Measurements from ENCODE around the gene ITGB3.
A peak's percentile ranks its signal among the peaks of the same experiment; 100 is the strongest.

The ITGB3 gene

DNA sequence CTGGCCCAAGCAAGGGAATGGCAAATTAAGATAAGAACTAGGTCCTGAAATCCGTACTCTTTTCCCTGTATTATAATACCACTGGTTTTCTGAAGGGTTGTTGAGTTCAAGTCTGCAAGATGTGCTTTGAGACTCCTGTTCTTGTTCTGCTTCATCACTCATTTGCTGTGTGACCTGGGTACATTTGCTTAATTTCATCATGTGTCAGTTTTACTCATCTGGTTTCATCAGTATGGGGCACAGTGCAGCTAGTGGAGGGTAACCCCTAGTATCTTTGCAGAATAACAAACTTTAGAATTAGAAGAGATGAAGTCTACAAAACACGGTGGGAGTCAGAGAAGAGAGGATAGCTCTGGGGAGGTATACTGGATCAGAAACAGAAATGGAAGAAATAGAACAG is 48.2 kb downstream of the ITGB3 start:
- H3K4me3 ChIP-seq (ENCODE audit: low read depth, low read length), result no peak overlapping the region
- no peak for DNase-seq (ENCODE audit: low read depth)
- TF ChIP-seq, protein P1, sequence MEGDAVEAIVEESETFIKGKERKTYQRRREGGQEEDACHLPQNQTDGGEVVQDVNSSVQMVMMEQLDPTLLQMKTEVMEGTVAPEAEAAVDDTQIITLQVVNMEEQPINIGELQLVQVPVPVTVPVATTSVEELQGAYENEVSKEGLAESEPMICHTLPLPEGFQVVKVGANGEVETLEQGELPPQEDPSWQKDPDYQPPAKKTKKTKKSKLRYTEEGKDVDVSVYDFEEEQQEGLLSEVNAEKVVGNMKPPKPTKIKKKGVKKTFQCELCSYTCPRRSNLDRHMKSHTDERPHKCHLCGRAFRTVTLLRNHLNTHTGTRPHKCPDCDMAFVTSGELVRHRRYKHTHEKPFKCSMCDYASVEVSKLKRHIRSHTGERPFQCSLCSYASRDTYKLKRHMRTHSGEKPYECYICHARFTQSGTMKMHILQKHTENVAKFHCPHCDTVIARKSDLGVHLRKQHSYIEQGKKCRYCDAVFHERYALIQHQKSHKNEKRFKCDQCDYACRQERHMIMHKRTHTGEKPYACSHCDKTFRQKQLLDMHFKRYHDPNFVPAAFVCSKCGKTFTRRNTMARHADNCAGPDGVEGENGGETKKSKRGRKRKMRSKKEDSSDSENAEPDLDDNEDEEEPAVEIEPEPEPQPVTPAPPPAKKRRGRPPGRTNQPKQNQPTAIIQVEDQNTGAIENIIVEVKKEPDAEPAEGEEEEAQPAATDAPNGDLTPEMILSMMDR (IDR thresholded peaks at IDR 0.05; ENCODE audit: control insufficient read depth, extremely low read depth, insufficient read depth), result no peak

DNA sequence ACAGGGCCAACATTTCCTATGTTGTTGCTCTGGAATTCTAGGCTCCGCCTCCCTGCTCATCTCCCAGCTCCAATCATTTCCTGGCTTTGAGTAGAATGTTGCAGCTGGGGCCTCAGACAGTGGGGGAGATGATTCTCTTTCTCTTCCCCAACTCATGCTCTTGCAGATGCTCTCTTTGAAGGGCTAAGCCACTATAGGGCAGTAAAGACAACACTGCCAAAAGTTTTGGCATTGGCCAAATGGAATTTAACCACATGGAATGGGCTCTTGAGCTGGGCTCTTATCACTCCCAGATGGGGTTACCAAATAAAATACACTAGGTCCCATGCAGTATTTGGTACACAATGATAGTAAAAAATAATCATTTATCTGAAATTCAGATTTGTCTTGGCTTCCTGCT is 50.6 kb downstream of the ITGB3 start:
- TF ChIP-seq, protein P1 (IDR thresholded peaks at IDR 0.05; ENCODE audit: control insufficient read depth, extremely low read depth, insufficient read depth), result no peak
- H3K4me3 ChIP-seq (ENCODE audit: low read depth, low read length), result no peak overlapping the region
- DNase-seq (ENCODE audit: low read depth), result no peak

DNA sequence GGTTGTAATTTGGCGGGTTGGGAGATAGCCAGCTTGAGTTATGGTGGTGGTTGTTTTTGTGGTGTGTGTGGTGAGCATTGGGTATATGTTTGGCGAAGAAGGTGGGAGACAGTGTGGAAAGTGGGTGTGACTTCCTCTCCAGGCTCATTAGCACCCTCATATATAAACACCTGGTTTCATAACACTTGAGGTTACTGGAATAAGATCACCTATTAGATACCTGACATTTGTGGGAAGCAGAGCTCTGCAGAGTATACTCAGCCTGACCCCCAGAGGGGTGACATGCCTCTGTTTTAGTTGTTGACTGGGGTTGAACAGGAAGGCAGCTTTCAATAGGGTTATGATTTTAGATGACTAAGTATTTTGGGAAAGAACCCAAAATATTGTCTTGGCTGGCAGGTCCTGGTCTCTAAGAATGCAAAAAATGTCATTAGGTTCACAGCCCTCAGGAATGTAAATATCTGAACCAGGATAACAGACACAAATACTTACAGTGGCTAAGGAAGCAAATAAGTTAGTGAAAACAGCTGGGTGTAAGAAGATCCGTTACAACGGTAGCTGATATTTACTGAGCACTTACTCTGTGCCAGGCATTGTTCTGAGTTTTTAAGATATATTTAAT is 51.8 kb downstream of the ITGB3 start:
- DNase-seq (ENCODE audit: low read depth), result no peak
- H3K4me3 ChIP-seq (ENCODE audit: low read depth, low read length), result no peak overlapping the region
- TF ChIP-seq, protein P1 (IDR thresholded peaks at IDR 0.05; ENCODE audit: control insufficient read depth, extremely low read depth, insufficient read depth), result no peak

DNA sequence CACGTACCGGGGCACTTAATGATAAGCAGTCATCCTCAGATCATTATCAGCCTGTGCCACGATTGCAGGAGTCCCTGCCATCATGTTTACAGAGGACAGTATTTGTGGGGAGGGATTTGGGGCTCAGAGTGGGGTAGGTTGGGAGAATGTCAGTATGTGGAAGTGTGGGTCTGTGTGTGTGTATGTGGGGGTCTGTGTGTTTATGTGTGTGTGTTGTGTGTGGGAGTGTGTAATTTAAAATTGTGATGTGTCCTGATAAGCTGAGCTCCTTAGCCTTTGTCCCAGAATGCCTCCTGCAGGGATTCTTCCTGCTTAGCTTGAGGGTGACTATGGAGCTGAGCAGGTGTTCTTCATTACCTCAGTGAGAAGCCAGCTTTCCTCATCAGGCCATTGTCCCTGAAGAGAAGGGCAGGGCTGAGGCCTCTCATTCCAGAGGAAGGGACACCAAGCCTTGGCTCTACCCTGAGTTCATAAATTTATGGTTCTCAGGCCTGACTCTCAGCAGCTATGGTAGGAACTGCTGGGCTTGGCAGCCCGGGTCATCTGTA is 56.6 kb downstream of the ITGB3 start:
- DNase-seq (ENCODE audit: low read depth), result no peak
- no peak overlapping the region for H3K4me3 ChIP-seq (ENCODE audit: low read depth, low read length)
- TF ChIP-seq, protein P1 (IDR thresholded peaks at IDR 0.05; ENCODE audit: control insufficient read depth, extremely low read depth, insufficient read depth), result no peak

DNA sequence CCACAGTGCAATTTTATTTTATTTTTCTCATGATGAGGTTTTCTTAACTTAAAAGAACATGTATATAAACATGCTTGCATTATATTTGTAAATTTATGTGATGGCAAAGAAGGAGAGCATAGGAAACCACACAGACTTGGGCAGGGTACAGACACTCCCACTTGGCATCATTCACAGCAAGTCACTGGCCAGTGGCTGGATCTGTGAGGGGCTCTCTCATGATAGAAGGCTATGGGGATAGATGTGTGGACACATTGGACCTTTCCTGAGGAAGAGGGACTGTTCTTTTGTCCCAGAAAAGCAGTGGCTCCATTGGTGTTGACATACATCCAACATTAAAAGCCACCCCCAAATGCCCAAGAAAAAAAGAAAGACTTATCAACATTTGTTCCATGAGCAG is 57.8 kb downstream of the ITGB3 start:
- no peak for DNase-seq (ENCODE audit: low read depth)
- H3K4me3 ChIP-seq (ENCODE audit: low read depth, low read length), result no peak overlapping the region
- TF ChIP-seq, protein P1 (IDR thresholded peaks at IDR 0.05; ENCODE audit: control insufficient read depth, extremely low read depth, insufficient read depth), result no peak

DNA sequence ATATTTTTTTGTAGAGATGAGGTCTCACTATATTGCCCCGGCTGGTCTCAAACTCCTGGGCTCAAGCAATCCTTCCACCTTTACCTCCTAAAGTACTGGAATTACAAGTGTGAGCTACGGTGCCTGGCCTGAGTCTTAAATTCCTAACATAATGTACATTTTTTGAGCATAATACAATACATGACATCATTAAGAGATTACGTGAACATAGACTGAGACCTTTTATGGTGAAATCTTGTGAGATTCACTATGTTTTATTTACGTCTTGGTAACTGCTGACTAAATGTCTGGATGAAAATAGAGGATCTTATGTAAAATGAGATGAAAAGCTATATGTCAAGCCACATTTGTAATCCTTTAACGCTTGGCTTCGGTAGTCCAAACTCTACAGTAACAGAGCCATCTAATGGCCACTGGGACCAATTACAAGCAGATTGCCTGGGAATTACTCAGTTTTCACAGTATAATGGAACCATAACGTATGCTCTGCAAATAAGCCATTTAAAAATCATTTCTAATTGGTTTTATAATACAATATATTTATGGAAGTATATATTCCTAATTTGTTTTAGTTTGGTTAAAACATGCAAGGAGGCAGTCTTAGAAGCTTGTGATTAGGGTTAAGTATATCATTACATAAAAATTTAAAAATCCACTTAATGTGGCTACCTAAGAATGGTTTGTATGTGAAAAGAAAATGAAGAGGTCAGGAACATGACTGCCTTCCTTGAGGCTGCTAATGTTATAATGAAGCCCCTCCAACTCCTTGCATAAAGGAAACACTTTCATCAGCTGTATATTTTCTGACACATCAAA is 62.0 kb downstream of the ITGB3 start:
- peak; percentile 42 for DNase-seq (ENCODE audit: low read depth)
- H3K4me3 ChIP-seq (ENCODE audit: low read depth, low read length), result no peak overlapping the region
- TF ChIP-seq, protein P1 (IDR thresholded peaks at IDR 0.05; ENCODE audit: control insufficient read depth, extremely low read depth, insufficient read depth), result peak; percentile 84
